OCI-LY3 (cell line): Measurements from ENCODE around the gene ATG9B.

ENCODE experiments used
- H2AFZ ChIP-seq: fragments of 200-600, 300-600 bp; shearing (Covaris generic); 2 replicates; pipeline ENCODE4 v1.6.0; 2014; ENCODE audit warnings: antibody characterized with exemption, low read depth, low read length
- H3K27ac ChIP-seq: fragments of 200-600, 300-600 bp; sonication (generic); 2 replicates; pipeline ENCODE4 v1.5.1; 2014; ENCODE audit warnings: mild to moderate bottlenecking, low read length, moderate library complexity, mixed read lengths
- H3K27me3 ChIP-seq: fragments of 200-600, 300-600 bp; sonication (generic); 2 replicates; pipeline ENCODE4 v1.6.1; 2014; ENCODE audit warnings: low read depth, low read length, mixed read lengths
- H3K36me3 ChIP-seq: fragments of 200-600, 300-600 bp; sonication (generic); replicated peaks from 2 replicates; pipeline ENCODE3; 2014; ENCODE audit warnings: low read depth, low read length, mixed read lengths
- H3K4me1 ChIP-seq: fragments of 300-600, 200-600 bp; sonication (generic); 2 replicates; pipeline ENCODE4 v1.6.1; 2014; ENCODE audit warnings: low read length, mixed read lengths
- H3K4me2 ChIP-seq: fragments of 200-600, 300-600 bp; sonication (generic); 2 replicates; pipeline ENCODE4 v1.6.1; 2014; ENCODE audit warnings: low read length, mixed read lengths
- H3K4me3 ChIP-seq: fragments of 300-600, 200-600 bp; sonication (generic); 2 replicates; pipeline ENCODE4 v1.5.1; 2014; ENCODE audit warnings: antibody characterized with exemption, mild to moderate bottlenecking, low read length, moderate library complexity
- H3K79me2 ChIP-seq: fragments of 300-600, 200-600 bp; shearing (Covaris generic); 2 replicates; pipeline ENCODE4 v1.6.1; 2014; ENCODE audit warnings: mild to moderate bottlenecking, low read length, mixed read lengths
- H3K9ac ChIP-seq: fragments of 300-600, 200-600 bp; shearing (Covaris generic); 2 replicates; pipeline ENCODE4 v1.6.0; 2014; ENCODE audit warnings: mild to moderate bottlenecking, low read length, moderate library complexity
- H3K9me3 ChIP-seq: fragments of 200-600, 300-600 bp; shearing (Covaris generic); 2 replicates; pipeline ENCODE4 v1.6.1; 2014; ENCODE audit warnings: low read length, mixed read lengths; ENCODE audit not compliant: insufficient read depth
- H4K20me1 ChIP-seq: fragments of 200-600, 300-600 bp; sonication (generic); 2 replicates; pipeline ENCODE4 v1.6.1; 2016; ENCODE audit warnings: low read length, mixed read lengths; ENCODE audit not compliant: insufficient read depth
- CTCF ChIP-seq: fragments of 200-600, 300-600 bp; sonication (generic); IDR thresholded peaks from 2 replicates; pipeline ENCODE4 v1.5.1; 2014; ENCODE audit warnings: antibody characterized with exemption, low read length, low read depth
- EZH2phosphoT487 ChIP-seq: fragments of 200-600 bp; shearing (Covaris generic); IDR thresholded peaks from 2 replicates; pipeline ENCODE4 v1.6.1; 2018; ENCODE audit warnings: antibody characterized with exemption, mixed run types, low read depth

The ATG9B gene

GRCh38 chr7:150966002-150966401 is 58.3 kb downstream of the ATG9B start:
- no peak overlapping the region for H3K27ac ChIP-seq
- no peaks in the 10 kb centered on the region for H3K4me1 ChIP-seq
- H2AFZ ChIP-seq: no peak overlapping the region
- H3K36me3 ChIP-seq: no peaks in the 10 kb centered on the region
- H3K4me2 ChIP-seq: no peak overlapping the region
- TF ChIP-seq EZH2phosphoT487: no peak
- TF ChIP-seq CTCF: no peak
- H3K79me2 ChIP-seq: no peaks in the 10 kb centered on the region
- no peaks in the 10 kb centered on the region for H3K27me3 ChIP-seq
- no peaks in the 10 kb centered on the region for H4K20me1 ChIP-seq
- no peaks in the 10 kb centered on the region for H3K9me3 ChIP-seq
- no peak overlapping the region for H3K9ac ChIP-seq
- H3K4me3 ChIP-seq: no peak overlapping the region

GRCh38 chr7:150965273-150965830 is 58.9 kb downstream of the ATG9B start:
- Histone ChIP-seq H3K36me3 (no peaks in the 10 kb centered on the region), H4K20me1 (no peaks in the 10 kb centered on the region), H3K27ac (no peak overlapping the region), H3K27me3 (no peaks in the 10 kb centered on the region), H3K9ac (no peak overlapping the region), H3K9me3 (no peaks in the 10 kb centered on the region), H2AFZ (no peak overlapping the region), H3K4me2 (no peak overlapping the region), H3K4me1 (no peaks in the 10 kb centered on the region), H3K79me2 (no peaks in the 10 kb centered on the region), H3K4me3 (no peak overlapping the region)
- TF ChIP-seq EZH2phosphoT487 (no peak), CTCF (no peak)
